Activated gamma-delta T cell treated with Interleukin-2 at 50 U/mL for 16 hours (primary cell): ENCODE results near the gene SH3RF3.
"Not testable (repeated sequence)": the region's sequence is repeated elsewhere in the genome, so short reads cannot be mapped to it uniquely, and the experiment has no call there.

Source experiments
- DNase-seq: peaks from one replicate; pipeline ENCODE4 v3.0.0-alpha.2; 2020

SH3RF3 gene

DNA sequence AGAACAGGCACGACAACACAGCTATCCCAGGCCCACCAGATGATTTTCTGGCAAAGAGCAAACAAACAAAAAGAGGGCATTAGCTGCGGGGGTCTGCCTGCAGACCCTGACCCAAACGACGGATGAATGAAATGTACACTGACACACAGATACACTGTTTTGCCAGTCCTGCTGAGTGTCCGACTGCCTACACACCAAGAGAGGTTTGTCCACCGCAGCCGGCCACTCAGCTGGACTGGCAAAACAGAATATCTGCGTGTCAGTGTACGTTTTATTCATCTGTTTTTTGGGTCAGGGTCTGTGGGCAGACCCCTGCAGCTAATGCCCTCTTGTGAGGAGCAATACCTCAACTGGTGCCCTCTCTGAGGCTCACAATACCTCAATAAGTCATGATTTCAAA is 10.7 kb upstream of the SH3RF3 start:
- no peak for DNase-seq

DNA sequence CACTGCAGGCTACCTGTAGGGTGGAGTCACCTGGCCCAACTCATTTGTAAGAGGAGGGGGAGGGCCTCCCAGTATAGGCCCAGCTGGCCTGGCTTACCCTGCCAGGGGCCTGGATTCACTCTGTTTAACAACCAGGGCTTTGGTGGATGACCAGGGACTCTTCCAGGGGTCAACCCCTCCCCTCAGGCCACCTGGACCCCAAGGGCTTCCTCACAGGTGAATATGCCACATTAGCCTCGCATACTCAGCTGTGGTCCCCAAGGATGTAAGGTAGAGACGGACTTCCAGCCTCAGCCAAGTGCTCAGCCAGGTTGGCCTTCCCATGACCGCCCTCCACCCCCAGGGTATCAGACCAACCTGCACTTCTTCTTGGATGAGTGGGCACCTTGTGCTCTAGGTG is 8.8 kb upstream of the SH3RF3 start:
- no peak for DNase-seq

GRCh38 chr2:109120686-109121085 is 8.3 kb upstream of the SH3RF3 start:
- DNase-seq: not testable (repeated sequence)

DNA sequence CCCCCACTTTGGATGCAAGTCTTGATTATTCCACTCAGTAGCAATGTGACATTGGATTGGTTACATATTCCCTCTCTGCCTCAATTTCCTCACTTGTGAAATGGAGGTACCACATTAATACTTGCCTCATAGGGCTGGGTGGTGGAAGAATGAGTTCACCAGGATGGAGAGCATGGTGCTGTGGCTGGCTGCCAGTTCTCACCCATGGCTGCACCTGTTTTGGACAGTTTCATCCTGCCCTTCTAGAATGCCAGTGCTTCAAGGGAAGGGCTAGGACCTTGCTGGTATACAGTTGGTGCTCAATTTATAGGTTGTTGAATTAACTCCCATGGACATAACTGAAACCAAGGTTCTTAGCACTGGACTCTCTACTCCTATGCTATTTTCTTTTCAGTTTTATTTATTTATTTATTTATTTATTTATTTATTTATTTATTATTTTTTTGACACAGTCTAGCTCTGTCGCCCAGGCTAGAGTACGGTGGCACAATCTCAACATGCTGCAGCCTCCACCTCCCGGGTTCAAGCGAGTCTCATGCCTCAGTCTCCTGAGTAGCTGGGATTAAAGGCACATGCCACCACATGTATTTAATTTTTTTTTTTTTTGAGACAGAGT is 5.3 kb upstream of the SH3RF3 start:
- no peak for DNase-seq

DNA sequence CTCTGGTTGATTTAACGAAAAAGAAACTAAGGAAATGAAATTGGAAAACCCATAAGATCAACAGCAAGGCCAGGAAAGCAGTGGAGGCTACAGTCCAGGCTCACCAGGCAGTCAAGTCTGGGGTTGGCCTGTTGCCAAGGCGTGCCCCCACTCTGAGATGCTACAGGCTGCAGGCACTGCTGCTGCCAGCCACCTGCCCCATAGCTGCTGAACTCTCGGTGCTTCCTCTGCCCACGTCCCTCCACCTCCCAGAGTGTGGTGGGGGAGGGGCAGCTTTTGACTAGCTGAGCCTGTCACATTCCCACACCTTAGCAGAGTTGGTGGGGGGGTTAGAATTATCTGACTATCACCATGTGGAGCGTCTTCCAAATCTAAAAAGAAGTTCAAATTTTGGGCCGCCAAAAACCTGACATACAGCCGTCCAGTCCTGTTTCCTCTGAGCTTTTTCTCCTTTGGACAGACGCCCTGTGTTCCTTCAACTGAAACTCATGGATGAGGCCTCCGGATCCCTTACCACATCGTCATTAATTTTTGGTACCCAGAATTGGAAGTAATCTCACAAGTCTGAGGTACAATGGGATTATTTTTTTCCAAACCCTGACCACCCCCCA is 3.9 kb upstream of the SH3RF3 start:
- no peak for DNase-seq

DNA sequence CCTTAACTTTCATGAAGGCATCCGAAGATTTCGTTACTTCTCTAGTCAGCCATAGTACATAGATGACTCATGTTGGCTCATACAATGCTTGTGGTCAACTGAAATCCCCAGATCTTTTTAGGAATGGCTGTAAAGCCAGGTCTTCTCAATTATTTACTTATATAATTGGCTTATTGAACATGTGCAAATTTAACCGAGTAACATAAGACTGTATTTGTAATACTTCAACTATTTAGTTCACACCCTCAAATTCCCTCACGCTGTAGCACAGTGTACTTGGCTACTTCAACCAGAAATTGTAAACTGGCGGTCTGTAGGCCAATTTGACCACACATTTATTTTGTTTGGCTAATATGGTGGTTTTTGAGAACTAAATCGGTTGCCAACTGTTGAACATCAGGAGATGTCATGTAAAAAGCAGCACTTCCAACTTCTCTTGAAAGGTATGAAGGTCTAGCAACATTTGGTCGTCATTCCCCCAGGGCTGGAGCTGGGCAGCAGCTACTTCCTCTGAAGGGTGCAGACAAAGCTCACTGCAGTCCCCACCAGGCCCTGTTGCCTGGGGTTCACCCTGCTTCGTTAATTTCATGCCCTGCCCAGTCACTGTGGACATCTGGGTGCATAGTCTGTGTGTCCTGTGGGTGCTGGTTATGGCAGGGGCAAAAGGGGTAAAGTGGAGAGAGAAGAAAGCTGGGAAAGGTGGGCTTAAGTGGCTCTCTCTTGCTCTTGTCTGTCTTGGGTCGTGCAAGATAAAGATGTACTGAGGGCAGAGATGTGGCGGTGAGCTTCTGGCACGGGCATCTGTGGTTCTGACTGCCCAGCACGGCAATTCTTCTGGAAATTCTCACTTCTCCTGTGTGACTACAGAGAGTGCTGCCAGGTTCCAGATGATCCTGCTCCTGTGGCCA is 3.2 kb upstream of the SH3RF3 start:
- DNase-seq: no peak

GRCh38 chr2:109126501-109126860 is 2.5 kb upstream of the SH3RF3 start:
- no peak for DNase-seq

DNA sequence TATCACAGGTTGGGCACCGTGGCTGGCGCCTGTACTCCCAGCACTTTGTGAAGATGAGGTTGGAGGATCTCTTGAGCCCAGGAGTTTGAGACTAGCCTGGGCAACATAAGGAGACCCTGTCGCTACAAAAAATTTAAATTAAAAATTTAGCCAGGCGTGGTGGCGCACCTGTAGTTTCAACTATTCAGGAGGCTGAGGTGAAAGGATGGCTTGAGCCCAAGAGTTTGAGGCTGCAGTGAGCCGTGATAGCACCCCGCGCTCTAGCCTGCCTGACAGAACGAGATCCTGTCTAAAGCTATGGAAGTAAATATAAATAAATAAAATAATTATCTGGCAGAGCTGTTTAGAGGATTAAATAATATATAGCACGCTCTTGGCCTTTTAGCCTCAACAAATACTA is 1.4 kb upstream of the SH3RF3 start:
- DNase-seq: no peak

GRCh38 chr2:109128048-109128615 is 873 bp upstream of the SH3RF3 start:
- peak; percentile 51 for DNase-seq

GRCh38 chr2:109129356-109129920 is 433 bp downstream of the SH3RF3 start:
- no peak for DNase-seq

GRCh38 chr2:109129921-109130722 is 1.1 kb downstream of the SH3RF3 start:
- no peak for DNase-seq

DNA sequence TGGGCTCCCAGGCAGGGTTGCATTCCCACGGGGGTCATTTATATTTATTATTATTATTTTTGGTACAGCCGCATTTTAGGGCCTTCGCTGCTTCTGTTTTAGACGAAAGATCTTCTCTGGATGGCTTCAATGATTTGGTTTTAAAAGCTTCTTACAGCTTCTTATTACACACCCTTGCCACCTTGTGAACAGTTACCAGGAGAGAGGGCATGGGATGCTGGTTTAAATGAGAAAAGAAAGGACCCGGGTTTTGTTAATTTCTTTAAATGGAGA is 1.7 kb downstream of the SH3RF3 start:
- DNase-seq: no peak

- no peak for DNase-seq
Measured at GRCh38 chr2:109131777-109132176, 2.8 kb downstream of the SH3RF3 start.

GRCh38 chr2:109132626-109133025 is 3.6 kb downstream of the SH3RF3 start:
- DNase-seq: no peak

- DNase-seq: no peak
Measured at GRCh38 chr2:109133746-109134145, 4.7 kb downstream of the SH3RF3 start.

DNA sequence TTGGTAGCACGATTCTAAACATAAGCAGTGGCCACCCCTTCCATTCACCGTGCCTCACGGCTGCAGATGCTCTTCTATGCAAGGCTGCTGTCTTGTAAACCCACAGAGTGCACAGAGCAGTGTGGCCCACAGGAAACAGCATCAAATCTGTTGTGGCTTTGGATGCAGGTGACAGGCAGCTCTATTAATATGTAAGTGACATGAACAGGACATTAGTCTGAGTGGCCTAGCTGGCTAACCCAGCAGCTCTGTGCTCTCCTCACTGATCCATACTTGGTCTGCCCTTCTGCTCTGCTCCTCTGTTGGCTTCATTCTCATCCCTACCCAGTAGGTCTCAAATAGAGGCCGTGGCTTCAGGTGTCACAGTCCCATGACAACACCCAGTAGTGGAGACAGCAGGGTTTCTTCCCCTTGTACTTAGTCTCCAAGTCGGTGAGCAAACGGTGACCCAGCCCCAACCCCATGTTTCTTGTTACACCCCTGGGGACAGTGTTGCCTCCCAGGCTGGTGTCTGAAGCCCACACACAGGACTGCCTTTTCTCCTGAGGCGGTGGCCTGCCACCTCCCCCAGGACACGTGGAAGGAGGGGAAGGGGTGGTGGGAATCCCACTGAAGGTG is 5.8 kb downstream of the SH3RF3 start:
- no peak for DNase-seq

- DNase-seq: no peak
Measured at GRCh38 chr2:109135359-109136197, 6.6 kb downstream of the SH3RF3 start.

- DNase-seq: no peak
Measured at GRCh38 chr2:109136542-109136941, 7.5 kb downstream of the SH3RF3 start.

DNA sequence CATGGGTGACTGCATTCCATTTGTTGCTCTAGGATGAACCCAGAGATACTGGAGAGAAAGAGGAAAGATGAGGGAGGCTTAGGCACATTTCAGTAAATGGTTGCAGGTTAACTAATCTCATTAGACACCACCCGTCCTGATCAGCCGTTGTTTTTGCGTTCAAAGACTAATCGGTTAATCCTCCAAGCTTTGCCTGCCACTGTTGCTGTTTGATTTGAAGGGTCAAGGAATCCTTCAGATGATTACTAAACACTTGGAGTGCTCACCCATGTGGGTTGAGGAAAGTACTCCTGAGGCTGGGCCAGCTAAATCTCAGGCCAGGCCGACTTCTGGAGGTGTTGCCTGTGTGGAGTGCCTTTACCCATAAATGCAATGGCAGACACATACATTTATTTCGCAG is 8.6 kb downstream of the SH3RF3 start:
- no peak for DNase-seq

- DNase-seq: no peak
Measured at GRCh38 chr2:109138449-109138848, 9.4 kb downstream of the SH3RF3 start.

- no peak for DNase-seq
Measured at GRCh38 chr2:109139002-109139401, 10.0 kb downstream of the SH3RF3 start.
